BLaER1 treated with 17β-estradiol and CSF1 and Interleukin-3, amounts not matched to agents 10 nM and 100 nM (cell line): ENCODE data around the gene TYROBP.

ENCODE experiments used
- H3K27ac ChIP-seq, 11 experiments: shearing (Covaris generic); formaldehyde crosslinking; 2 replicates each; pipeline ENCODE4 v1.8.1; 2022
- H3K27me3 ChIP-seq, 11 experiments: shearing (Covaris generic); formaldehyde crosslinking; 2 replicates each; pipeline ENCODE4 v1.8.1; 2022
- H3K36me3 ChIP-seq, 11 experiments: shearing (Covaris generic); formaldehyde crosslinking; 2 replicates each; pipeline ENCODE4 v1.8.1; 2022
- H3K4me1 ChIP-seq, 10 experiments: shearing (Covaris generic); formaldehyde crosslinking; 2 replicates each; pipeline ENCODE4 v1.8.1; 2022
- H3K4me2 ChIP-seq, 11 experiments: shearing (Covaris generic); formaldehyde crosslinking; 2 replicates each; pipeline ENCODE4 v1.8.1; 2022
- H3K4me3 ChIP-seq, 10 experiments: shearing (Covaris generic); formaldehyde crosslinking; 2 replicates each; pipeline ENCODE4 v1.8.1; 2022
- H3K9ac ChIP-seq, 11 experiments: shearing (Covaris generic); formaldehyde crosslinking; 2 replicates each; pipeline ENCODE4 v1.8.1; 2022
- H3K9me3 ChIP-seq, 11 experiments: shearing (Covaris generic); formaldehyde crosslinking; replicated peaks in 1 of 11; 2 replicates each; pipeline ENCODE4 v1.8.1; 2022
- H4K20me1 ChIP-seq, 11 experiments: shearing (Covaris generic); formaldehyde crosslinking; 2 replicates each; pipeline ENCODE4 v1.8.1; 2022
- Cebpa-rat ChIP-seq, 11 experiments: shearing (Covaris generic); IDR thresholded peaks; 2 replicates each; pipeline ENCODE4 v1.8.1; 2022

TYROBP gene

DNA sequence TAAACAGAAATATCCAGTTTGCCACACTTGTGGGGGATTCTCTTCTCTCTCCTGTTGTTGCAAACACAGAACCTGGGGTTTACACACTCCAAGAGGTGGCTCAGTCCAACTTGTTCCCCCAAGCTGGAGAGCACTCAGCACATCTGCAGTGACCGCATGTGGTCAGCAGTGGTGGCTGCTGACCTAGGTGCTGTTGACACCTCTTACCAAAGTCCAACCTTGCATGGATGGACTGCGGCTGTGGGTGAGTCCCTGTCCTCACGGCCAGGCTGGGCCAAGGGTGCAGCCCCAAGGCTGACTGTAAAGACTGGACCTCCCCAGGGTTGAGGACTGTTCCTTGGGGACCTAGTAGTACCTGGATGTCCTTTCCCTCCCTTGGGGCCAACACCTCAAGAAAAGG lies 34.1 kb upstream of the TYROBP start:
- Histone ChIP-seq H3K36me3 (peaks cover 0 to 9% (median 0%) of the 10 kb centered on the region in 11 experiments; a peak in 3 of 22 replicates), H4K20me1 (peaks cover 0 to 36% (median 12%) of the 10 kb centered on the region in 11 experiments; a peak in 13 of 22 replicates), H3K27ac (no peak overlapping the region), H3K4me1 (peaks cover 13 to 34% (median 27%) of the 10 kb centered on the region in 10 experiments), H3K4me2 (no peak overlapping the region), H3K27me3 (peaks cover 6 to 17% (median 11%) of the 10 kb centered on the region in 11 experiments; a peak in 18 of 22 replicates), H3K9me3 (no peaks in the 10 kb centered on the region), H3K9ac (no peak overlapping the region), H3K4me3 (no peak overlapping the region)
- no peak for TF ChIP-seq Cebpa-rat (IDR thresholded peaks at IDR 0.05)

DNA sequence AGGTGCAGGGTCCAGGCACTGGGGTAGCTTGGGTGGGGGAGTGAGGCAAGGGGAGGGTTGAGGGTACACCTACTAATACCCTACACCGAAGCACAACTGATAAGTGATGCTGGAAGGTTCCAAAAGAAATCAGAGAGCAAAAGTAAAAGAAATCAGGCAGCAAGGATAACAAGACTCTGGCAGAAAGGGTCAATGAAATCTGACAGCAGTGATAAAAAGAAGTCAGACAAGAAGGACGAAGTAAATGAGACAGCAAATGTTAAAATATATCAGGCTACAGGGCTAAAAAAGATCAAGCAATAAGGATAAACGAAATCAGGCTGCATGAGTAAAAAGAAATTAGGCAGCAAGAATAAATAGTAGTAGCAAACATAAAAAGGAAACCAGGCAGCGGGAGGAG lies 32.7 kb upstream of the TYROBP start:
- no peak for TF ChIP-seq Cebpa-rat (IDR thresholded peaks at IDR 0.05)
- Histone ChIP-seq H4K20me1 (peaks cover 0 to 41% (median 12%) of the 10 kb centered on the region in 11 experiments; a peak in 13 of 22 replicates), H3K9ac (peak overlapping the region in 1 of 11 experiments; percentile 34; a peak in 1 of 22 replicates), H3K36me3 (peaks cover 0 to 9% (median 0%) of the 10 kb centered on the region in 11 experiments; a peak in 3 of 22 replicates), H3K27ac (no peak overlapping the region), H3K4me1 (peaks cover 19 to 34% (median 26%) of the 10 kb centered on the region in 10 experiments), H3K9me3 (no peaks in the 10 kb centered on the region), H3K27me3 (peaks cover 10 to 29% (median 23%) of the 10 kb centered on the region in 11 experiments; a peak in 19 of 22 replicates), H3K4me2 (no peak overlapping the region), H3K4me3 (no peak overlapping the region)

DNA sequence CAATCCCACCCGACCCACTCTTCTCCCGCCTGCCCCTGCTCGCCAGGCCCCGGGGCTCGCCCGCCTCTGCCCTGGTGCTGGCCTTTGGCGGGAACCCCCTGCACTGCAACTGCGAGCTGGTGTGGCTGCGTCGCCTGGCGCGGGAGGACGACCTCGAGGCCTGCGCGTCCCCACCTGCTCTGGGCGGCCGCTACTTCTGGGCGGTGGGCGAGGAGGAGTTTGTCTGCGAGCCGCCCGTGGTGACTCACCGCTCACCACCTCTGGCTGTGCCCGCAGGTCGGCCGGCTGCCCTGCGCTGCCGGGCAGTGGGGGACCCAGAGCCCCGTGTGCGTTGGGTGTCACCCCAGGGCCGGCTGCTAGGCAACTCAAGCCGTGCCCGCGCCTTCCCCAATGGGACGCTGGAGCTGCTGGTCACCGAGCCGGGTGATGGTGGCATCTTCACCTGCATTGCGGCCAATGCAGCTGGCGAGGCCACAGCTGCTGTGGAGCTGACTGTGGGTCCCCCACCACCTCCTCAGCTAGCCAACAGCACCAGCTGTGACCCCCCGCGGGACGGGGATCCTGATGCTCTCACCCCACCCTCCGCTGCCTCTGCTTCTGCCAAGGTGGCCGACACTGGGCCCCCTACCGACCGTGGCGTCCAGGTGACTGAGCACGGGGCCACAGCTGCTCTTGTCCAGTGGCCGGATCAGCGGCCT lies 32.1 kb upstream of the TYROBP start:
- Histone ChIP-seq H4K20me1 (peaks cover 0 to 41% (median 12%) of the 10 kb centered on the region in 11 experiments; a peak in 13 of 22 replicates), H3K4me1 (peaks cover 25 to 40% (median 32%) of the 10 kb centered on the region in 10 experiments), H3K36me3 (peaks cover 0 to 9% (median 0%) of the 10 kb centered on the region in 11 experiments; a peak in 3 of 22 replicates), H3K27ac (no peak overlapping the region), H3K9me3 (no peaks in the 10 kb centered on the region), H3K4me2 (no peak overlapping the region), H3K27me3 (peaks cover 15 to 36% (median 27%) of the 10 kb centered on the region in 11 experiments; a peak in 20 of 22 replicates), H3K4me3 (no peak overlapping the region), H3K9ac (peak overlapping the region in 1 of 11 experiments; percentile 34; a peak in 1 of 22 replicates)
- no peak for TF ChIP-seq Cebpa-rat (IDR thresholded peaks at IDR 0.05)

DNA sequence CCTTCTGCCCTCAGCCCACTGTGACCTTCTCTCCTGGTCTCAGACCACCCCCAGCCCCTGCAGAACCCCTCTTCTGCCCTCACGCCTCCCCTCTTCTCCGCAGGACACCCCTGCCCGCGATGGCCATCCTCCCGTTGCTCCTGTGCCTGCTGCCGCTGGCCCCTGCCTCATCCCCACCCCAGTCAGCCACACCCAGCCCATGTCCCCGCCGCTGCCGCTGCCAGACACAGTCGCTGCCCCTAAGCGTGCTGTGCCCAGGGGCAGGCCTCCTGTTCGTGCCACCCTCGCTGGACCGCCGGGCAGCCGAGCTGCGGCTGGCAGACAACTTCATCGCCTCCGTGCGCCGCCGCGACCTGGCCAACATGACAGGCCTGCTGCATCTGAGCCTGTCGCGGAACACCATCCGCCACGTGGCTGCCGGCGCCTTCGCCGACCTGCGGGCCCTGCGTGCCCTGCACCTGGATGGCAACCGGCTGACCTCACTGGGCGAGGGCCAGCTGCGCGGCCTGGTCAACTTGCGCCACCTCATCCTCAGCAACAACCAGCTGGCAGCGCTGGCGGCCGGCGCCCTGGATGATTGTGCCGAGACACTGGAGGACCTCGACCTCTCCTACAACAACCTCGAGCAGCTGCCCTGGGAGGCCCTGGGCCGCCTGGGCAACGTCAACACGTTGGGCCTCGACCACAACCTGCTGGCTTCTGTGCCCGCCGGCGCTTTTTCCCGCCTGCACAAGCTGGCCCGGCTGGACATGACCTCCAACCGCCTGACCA lies 31.4 kb upstream of the TYROBP start:
- Histone ChIP-seq H3K4me1 (peaks cover 26 to 42% (median 34%) of the 10 kb centered on the region in 10 experiments), H3K4me3 (no peak overlapping the region), H4K20me1 (peaks cover 0 to 41% (median 12%) of the 10 kb centered on the region in 11 experiments; a peak in 13 of 22 replicates), H3K4me2 (peak overlapping the region in 6 of 11 experiments; percentile 76 to 91 (median 86); a peak in 5 of 22 replicates), H3K36me3 (peaks cover 0 to 9% (median 0%) of the 10 kb centered on the region in 11 experiments; a peak in 3 of 22 replicates), H3K9ac (peak overlapping the region in 1 of 11 experiments; percentile 80; a peak in 1 of 22 replicates), H3K9me3 (no peaks in the 10 kb centered on the region), H3K27ac (no peak overlapping the region), H3K27me3 (peaks cover 17 to 40% (median 30%) of the 10 kb centered on the region in 11 experiments; a peak in 20 of 22 replicates)
- no peak for TF ChIP-seq Cebpa-rat (IDR thresholded peaks at IDR 0.05)

DNA sequence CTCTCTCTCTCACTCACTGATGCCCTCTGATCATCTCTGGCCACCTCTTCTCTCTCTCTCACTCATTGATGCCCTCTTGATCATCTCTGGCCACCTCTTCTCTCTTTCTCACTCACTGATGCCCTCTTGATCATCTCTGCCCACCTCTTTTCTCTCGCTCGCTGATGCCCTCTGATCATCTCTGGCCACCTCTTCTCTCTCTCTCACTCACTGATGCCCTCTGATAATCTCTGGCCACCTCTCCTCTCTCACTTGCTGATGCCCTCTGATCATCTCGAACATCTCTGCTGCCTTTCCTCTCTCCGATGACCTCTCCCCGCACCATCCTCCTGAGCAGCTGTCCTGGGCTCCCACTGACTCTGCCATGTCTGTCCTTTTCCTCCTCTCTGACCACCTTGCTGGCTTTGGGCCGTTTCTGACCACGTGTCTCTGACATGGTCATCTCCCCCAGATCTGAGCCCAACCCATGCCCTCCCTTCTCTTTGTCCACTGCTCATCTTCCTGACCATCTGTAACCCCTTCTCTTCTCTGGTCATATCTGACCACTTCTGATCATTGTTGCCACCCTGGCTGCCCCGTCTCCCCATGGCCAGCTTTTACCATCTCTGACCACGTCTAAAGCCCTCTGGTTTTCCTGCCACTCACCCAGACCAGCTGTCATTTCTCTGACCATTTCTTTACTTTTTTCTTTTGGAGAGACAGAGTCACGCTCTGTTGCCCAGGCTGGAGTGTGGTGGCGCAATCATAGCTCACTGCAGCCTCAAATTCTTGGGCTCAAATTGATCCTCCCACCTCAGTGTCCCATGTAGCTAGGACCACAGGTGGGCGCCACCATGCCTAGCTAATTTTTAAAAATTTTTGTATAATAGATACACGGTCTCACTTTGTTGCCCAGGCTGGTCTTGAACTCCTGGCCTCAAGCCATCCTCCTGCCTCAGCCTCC lies 30.5 kb upstream of the TYROBP start:
- H3K36me3 ChIP-seq, result peaks cover 0 to 9% (median 0%) of the 10 kb centered on the region in 11 experiments; a peak in 1 of 22 replicates
- peak overlapping the region in 6 of 10 experiments; percentile 63 to 73 (median 66); a peak in 13 of 20 replicates for H3K4me3 ChIP-seq
- H4K20me1 ChIP-seq, result peaks cover 0 to 37% (median 12%) of the 10 kb centered on the region in 11 experiments; a peak in 13 of 22 replicates
- TF ChIP-seq Cebpa-rat (IDR thresholded peaks at IDR 0.05), result peak in 8 of 11 experiments; percentile 19 to 62 (median 42); a peak in 6 of 22 replicates
- H3K27ac ChIP-seq, result no peak overlapping the region
- peak overlapping the region in 8 of 11 experiments; percentile 69 to 80 (median 77); a peak in 10 of 22 replicates for H3K9ac ChIP-seq
- H3K27me3 ChIP-seq, result peaks cover 17 to 42% (median 30%) of the 10 kb centered on the region in 11 experiments; a peak in 20 of 22 replicates
- no peaks in the 10 kb centered on the region for H3K9me3 ChIP-seq
- H3K4me2 ChIP-seq, result peak overlapping the region; percentile 73 to 91 (median 87)
- peaks cover 26 to 42% (median 34%) of the 10 kb centered on the region in 10 experiments for H3K4me1 ChIP-seq

DNA sequence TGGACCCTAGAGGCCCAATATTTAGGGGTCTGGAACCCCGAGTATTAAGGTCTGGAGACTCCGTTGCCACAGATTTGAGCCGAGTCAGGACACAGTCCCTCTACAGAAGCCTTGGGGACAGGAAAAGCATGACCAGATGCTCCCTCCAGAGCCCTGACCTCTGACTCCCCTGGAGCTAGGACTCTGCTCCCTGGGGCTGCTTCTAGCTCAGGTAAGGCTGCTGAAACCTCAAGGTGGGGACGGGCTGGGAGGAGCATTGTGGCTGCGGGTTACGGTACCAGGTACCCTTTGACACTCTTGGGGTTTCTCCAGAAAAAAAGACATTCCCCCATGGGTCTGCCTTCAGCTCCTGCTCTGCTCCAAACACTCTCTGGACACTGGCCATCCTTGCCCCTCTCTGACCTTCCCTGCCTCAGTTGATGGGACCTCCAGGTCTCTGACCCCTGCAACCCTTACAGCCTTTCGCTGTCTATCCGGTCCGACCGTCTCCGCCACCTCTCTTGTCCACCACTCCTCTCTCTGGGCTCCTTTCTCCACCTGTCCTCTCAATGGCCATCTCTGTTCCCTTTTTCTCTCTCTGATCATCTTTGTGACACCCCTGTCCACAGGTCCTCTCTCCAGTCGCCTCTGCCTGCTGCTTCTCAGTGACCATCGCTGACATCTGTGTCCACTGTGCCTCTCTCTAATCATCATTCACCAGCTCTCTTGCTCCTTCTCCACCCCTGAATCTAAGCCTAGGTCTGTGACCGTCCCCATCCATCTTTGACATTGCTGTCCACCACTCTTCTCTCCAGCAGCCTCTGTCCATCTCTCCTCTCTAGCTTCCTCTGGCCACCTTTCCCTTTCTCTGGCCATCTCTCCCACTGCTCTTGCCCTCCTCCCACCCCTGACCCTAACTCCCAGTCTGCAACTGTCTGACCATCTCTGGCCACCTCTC lies 29.5 kb upstream of the TYROBP start:
- Histone ChIP-seq H3K9ac (peak overlapping the region; percentile 21 to 80 (median 78); a peak in 20 of 22 replicates), H3K36me3 (peaks cover 0 to 9% (median 0%) of the 10 kb centered on the region in 11 experiments; a peak in 1 of 22 replicates), H3K4me2 (peak overlapping the region; percentile 73 to 91 (median 87)), H3K27me3 (peaks cover 17 to 42% (median 30%) of the 10 kb centered on the region in 11 experiments; a peak in 20 of 22 replicates), H4K20me1 (peaks cover 0 to 36% (median 12%) of the 10 kb centered on the region in 11 experiments; a peak in 12 of 22 replicates), H3K4me1 (peaks cover 26 to 42% (median 34%) of the 10 kb centered on the region in 10 experiments), H3K27ac (no peak overlapping the region; a peak in 1 of 22 replicates), H3K9me3 (no peaks in the 10 kb centered on the region), H3K4me3 (peak overlapping the region; percentile 55 to 73 (median 66))
- TF ChIP-seq Cebpa-rat (IDR thresholded peaks at IDR 0.05), result no peak
